Measurements from ENCODE around the gene OR12D1.

- TF ChIP-seq, protein P1, sequence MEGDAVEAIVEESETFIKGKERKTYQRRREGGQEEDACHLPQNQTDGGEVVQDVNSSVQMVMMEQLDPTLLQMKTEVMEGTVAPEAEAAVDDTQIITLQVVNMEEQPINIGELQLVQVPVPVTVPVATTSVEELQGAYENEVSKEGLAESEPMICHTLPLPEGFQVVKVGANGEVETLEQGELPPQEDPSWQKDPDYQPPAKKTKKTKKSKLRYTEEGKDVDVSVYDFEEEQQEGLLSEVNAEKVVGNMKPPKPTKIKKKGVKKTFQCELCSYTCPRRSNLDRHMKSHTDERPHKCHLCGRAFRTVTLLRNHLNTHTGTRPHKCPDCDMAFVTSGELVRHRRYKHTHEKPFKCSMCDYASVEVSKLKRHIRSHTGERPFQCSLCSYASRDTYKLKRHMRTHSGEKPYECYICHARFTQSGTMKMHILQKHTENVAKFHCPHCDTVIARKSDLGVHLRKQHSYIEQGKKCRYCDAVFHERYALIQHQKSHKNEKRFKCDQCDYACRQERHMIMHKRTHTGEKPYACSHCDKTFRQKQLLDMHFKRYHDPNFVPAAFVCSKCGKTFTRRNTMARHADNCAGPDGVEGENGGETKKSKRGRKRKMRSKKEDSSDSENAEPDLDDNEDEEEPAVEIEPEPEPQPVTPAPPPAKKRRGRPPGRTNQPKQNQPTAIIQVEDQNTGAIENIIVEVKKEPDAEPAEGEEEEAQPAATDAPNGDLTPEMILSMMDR (IDR thresholded peaks at IDR 0.05), result no peak
- TF ChIP-seq POLR2AphosphoS5 (IDR thresholded peaks at IDR 0.05), result no peak
- TF ChIP-seq POLR2A (IDR thresholded peaks at IDR 0.05), result no peak
Observed at GRCh38 chr6:29403801-29404200, 10.9 kb upstream of the OR12D1 start.
